HG02973 (cell line): Measurements from ENCODE around the gene UEVLD.

Experiments
- ATAC-seq: cut with Tn5 transposase; IDR thresholded peaks from one replicate; pipeline ENCODE4 v1.9.1; 2021; ENCODE audit warnings: moderate library complexity; ENCODE audit not compliant: unreplicated experiment

The UEVLD gene

GRCh38 chr11:18590571-18590970, 2.0 kb upstream of the UEVLD start:
- no peak for ATAC-seq

- ATAC-seq = no peak
Observed at GRCh38 chr11:18581825-18582224, 6.7 kb downstream of the UEVLD start.

GRCh38 chr11:18580113-18580766, 8.3 kb downstream of the UEVLD start:
- ATAC-seq = no peak

DNA sequence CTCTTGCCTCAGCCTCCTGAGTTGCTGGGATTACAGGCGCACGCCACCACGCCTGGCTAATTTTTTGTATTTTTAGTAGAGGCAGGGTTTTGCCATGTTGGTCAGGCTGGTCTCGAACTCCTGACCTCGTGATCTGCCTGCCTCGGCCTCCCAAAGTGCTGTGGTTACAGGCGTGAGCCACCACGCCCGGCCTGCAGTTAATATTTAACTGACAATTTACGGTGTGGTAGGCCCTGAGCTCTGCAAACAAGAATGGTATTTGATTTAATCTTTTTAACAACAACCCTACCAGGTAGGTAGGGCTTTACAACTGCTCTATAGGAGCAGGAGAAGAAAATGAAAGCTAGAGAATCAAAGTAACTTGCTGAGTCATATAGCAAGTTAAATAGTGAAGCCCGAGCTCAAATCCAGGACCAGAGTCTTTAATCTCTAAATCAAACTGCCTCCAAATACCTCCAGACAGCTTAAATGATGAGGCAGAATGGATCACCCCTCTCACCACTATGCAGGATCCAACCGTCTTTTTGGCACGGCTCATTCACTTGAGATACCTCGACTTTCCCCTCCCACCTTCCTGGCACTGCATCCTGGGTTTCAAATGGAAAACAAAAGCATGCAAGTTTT, 9.4 kb downstream of the UEVLD start:
- peak; percentile 66 for ATAC-seq

DNA sequence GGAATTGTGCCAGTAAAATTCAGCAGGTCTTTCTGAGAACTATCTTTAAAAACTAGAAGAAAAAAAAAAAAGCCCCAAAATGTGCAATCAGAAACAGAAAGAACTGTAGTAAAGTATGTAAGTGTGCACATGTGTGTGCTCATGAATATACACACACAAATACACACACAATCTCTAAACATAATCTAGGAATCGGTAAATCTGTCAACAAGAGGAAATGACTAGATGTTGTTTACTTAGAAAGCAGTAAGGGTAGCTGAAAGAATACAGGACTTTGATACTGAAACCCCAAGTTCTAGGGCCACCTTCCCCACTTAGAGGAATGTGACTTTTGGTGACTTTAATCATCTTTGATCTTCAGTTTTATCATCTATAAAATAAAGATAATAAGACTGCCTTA, 13.2 kb downstream of the UEVLD start:
- no peak for ATAC-seq

DNA sequence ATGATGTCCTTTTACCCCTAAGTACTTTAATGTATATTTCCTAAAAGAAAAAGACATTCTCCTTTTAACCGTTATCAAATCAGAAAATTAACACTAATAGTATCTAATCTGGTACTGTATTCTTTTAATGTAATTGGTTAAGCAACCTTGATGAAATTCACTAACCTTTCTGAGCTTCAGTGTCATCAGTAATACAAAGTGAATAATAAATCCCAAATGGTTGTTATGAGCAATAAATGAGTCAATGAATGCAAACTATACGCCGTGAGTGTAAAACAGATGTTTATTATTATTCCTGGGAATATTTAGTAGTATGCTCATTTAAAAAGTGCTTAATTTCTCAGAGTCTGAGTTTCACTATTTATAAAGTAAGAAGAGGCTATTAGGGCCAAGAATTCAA, 21.5 kb downstream of the UEVLD start:
- no peak for ATAC-seq

GRCh38 chr11:18566406-18566805, 22.1 kb downstream of the UEVLD start:
- no peak for ATAC-seq

GRCh38 chr11:18564149-18564548, 24.4 kb downstream of the UEVLD start:
- no peak for ATAC-seq

- ATAC-seq = no peak
Observed at GRCh38 chr11:18563090-18563730, 25.3 kb downstream of the UEVLD start.

DNA sequence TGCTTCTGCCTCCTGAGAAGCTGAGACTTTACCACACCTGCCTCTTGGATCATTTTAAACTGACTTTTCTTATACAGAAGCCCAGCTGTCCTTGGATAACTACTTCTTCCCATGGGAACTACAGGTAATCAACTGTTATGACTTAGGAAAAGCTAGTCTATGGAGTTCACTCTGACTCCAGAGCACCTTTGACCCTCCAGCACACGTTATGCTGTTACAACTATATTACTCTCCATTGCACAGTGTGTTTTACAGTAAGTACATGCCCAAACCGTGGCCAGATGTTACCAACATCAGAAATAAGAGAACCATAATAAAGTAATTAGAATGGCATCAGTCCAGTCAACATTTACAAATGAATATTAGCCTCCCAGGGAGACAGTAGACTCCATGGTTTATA, 40.5 kb downstream of the UEVLD start:
- no peak for ATAC-seq

DNA sequence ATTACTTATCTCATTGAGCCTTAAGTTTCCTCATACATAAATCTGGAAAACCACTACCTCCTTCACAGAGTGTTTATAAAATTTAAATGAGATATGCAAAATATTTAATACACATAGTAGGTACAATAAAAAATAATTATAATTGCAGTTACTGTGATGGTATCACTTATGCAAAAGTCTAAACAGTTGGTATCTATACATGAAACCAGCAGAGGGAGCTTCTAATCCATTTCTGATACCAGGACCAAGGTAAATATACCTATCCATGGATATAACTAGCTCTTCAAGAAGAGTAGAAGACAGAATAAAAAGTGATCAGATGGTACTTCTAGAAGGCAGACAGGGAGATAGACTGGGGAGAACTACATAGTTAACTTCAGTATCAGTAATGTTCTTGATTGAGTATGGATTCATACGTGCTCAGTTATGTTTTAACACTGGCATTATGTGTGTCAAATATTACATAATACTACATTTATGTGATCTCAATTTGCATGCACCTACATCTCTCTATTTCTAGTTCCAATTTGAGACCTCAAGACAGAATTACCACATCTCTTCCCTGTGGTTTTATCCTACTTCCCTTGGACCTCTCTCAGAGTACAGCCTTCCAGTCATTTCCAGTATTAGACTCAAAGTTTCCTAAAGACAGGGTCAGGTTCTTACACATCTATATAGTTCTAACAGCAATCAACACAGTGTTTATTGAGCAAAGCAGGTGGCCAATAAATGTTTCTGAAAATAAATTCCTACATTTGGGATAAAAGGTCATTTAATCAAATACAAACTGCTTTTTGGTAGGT, 48.1 kb downstream of the UEVLD start:
- no peak for ATAC-seq

GRCh38 chr11:18536209-18536608, 52.3 kb downstream of the UEVLD start:
- no peak for ATAC-seq

DNA sequence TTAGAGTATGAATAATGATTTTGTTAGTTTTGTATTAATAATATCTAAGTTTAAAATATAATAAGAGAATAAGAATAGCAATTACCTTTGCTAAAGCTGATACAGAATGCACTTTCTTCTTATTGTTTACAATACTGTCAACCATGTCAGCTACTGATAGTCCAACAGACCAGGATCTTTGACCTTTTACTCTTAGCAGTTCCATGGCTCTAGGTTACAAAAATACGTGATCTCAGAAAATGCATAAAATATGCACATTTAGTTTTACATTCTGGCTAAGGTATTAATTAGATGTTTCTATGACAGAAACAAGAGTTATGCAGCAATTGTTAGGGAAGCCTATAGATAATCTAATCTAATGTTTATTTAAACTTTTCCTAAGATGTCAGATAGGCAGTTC, 54.3 kb downstream of the UEVLD start:
- ATAC-seq = no peak

GRCh38 chr11:18533365-18533764, 55.2 kb downstream of the UEVLD start:
- no peak for ATAC-seq

DNA sequence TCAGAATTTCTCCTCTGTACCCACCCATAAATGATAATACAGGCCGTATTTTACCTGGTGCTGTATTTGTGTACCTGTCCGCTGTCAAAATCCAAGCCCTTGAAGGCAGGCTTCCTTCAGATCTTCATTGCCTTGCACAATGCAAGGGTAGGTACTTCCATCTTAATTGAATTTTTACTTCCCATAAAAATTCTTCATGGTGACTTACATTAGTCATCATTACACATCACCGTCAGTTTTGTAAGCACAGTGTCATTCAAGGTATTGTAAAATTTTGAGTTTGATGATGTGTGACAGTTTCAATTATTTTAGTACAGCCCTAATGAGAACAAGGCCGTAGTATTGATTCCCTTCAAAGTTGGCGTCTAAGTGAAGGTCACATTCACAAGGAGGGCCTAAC, 61.0 kb downstream of the UEVLD start:
- no peak for ATAC-seq

DNA sequence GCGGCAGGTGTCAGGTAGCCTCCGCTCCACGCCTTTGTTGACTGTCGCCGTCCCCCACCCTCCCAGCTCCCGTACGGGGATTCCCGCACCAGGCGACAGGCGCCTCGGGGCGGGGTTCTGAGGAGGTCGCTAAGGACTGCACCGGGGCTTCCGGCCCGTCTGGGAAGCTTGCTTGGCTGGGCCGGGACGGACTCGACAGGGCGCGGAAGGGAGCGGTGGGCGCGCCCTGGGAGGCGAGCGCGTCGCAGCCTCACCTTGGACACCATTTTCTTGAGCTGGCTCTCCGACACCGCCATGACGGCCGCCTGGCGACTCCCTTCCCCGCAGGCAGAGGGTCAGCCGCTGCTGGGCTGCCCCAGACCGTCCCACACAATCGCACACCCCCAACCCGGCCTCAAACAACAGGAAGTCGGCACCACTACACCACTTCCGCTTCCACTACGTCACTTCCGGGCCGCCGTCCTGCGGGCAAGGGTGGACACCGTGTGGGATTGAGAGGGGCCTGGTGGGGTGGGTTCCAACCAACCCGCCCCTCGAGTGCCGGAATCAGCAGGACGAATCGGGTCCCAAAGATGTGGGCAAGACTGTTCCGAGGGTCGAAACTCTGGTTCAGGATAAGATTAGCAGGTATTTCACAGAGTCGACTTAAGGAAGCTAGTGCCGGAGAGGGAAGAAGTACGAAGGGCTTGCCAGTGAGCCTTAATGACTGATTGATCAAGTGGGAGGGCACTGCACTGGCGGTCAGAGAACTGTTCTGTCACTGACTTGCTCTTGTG, 61.8 kb downstream of the UEVLD start, which contains the start of gene TSG101:
Gene TSG101 (minus strand): TSS at position 422 of the 776 bp plus-strand sequence. CDS start 126 bp downstream, at position 296.
- ATAC-seq = peak; percentile 91

GRCh38 chr11:18526130-18526520, 62.4 kb downstream of the UEVLD start:
- ATAC-seq = no peak

- no peak for ATAC-seq
Observed at GRCh38 chr11:18524248-18524647, 64.3 kb downstream of the UEVLD start.

- no peak for ATAC-seq
Observed at GRCh38 chr11:18523084-18523483, 65.5 kb downstream of the UEVLD start.

- ATAC-seq = no peak
Observed at GRCh38 chr11:18522388-18522787, 66.1 kb downstream of the UEVLD start.

DNA sequence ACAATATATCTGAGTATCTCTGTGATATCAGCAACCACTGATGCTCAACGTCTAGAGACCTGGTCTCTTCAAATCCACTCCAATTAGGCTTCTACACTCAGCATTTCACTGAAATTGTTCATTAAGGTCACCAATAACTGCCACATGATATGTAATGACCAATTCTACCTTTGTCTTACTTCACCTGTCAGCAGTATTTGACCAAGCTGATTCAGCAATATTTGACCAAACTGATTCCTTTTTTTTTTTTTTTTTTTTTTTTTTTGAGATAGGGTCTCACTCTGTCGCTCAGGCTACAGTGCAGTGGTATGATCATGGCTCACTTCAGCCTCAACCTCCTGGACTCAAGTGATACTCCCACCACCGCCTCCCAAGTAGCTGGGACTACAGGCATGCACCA, 67.4 kb downstream of the UEVLD start:
- no peak for ATAC-seq
